GM12878 (cell line): Measurements from ENCODE around the gene GSTP1.

Experiments used
- ATF3 ChIP-seq: IDR thresholded peaks from 2 replicates; pipeline ENCODE4 v1.6.1; 2011; ENCODE audit warnings: low read depth, mild to moderate bottlenecking, low read length, moderate library complexity, borderline replicate concordance; ENCODE audit errors: extremely low read depth
- CEBPB ChIP-seq, 2 experiments: fragments of 150-350 bp in 1 of 2; IDR thresholded peaks; 2 replicates each; pipeline ENCODE4 v1.6.1; 2012 to 2014; ENCODE audit warnings: low read depth in 2 of 2, low read length in 2 of 2, borderline replicate concordance in 1 of 2, inconsistent platforms in 1 of 2
- CREB1 ChIP-seq: IDR thresholded peaks from 2 replicates; pipeline ENCODE4 v1.6.1; 2012; ENCODE audit warnings: low read depth, mild to moderate bottlenecking, inconsistent platforms
- CTCF ChIP-seq, 3 experiments: IDR thresholded peaks in 2 of 3; conservative IDR thresholded peaks in 1 of 3; 2 replicates each; pipeline ENCODE4 v1.5.1; 2011; ENCODE audit warnings: low read depth in 3 of 3, low read length in 3 of 3, mild to moderate bottlenecking in 3 of 3, control low read depth in 2 of 3, moderate library complexity in 2 of 3, inconsistent platforms in 1 of 3, mixed read lengths in 1 of 3; ENCODE audit not compliant: control insufficient read depth in 2 of 3, insufficient read depth in 1 of 3; ENCODE audit errors: extremely low read depth in 1 of 3
- CUX1 ChIP-seq: IDR thresholded peaks from 2 replicates; pipeline ENCODE4 v1.6.1; 2012; ENCODE audit warnings: improper control_type of control experiment, low read depth, low read length; ENCODE audit not compliant: insufficient replicate concordance
- E2F4 ChIP-seq: IDR thresholded peaks from 2 replicates; pipeline ENCODE4 v1.6.1; 2012; ENCODE audit warnings: low read depth, low read length, improper control_type of control experiment
- EP300 ChIP-seq, 2 experiments: fragments of 150-350 bp in 1 of 2; IDR thresholded peaks; 2 replicates each; pipeline ENCODE4 v1.6.1; 2011 to 2012; ENCODE audit warnings: low read depth in 2 of 2, low read length in 2 of 2, borderline replicate concordance in 1 of 2, improper control_type of control experiment in 1 of 2, inconsistent platforms in 1 of 2; ENCODE audit not compliant: control insufficient read depth in 1 of 2
- FOS ChIP-seq: IDR thresholded peaks from 3 replicates; pipeline ENCODE4 v1.6.1; 2011; ENCODE audit warnings: borderline replicate concordance; ENCODE audit not compliant: insufficient read length; ENCODE audit errors: extremely low read depth
- MXI1 ChIP-seq: fragments of 150-350 bp; IDR thresholded peaks from 2 replicates; pipeline ENCODE4 v1.6.1; 2011; ENCODE audit warnings: low read depth, mild to moderate bottlenecking, inconsistent platforms, low read length, improper control_type of control experiment
- MYC ChIP-seq: IDR thresholded peaks from 2 replicates; pipeline ENCODE4 v1.6.1; 2011; ENCODE audit warnings: mild to moderate bottlenecking, low read length, moderate library complexity, inconsistent platforms; ENCODE audit not compliant: insufficient read depth, insufficient replicate concordance, insufficient read length, severe bottlenecking
- NFXL1 ChIP-seq: fragments of 450-650 bp; IDR thresholded peaks from 2 replicates; pipeline ENCODE4 v1.6.1; 2017; ENCODE audit warnings: antibody characterized with exemption, mild to moderate bottlenecking, borderline replicate concordance
- PAX8 ChIP-seq: fragments of 450-650 bp; IDR thresholded peaks from 2 replicates; pipeline ENCODE4 v1.6.1; 2017; ENCODE audit warnings: mild to moderate bottlenecking, moderate library complexity
- RFX5 ChIP-seq: IDR thresholded peaks from 2 replicates; pipeline ENCODE4 v1.6.1; 2011; ENCODE audit warnings: low read depth, low read length, improper control_type of control experiment
- ZNF622 ChIP-seq: fragments of 450-650 bp; IDR thresholded peaks from 2 replicates; pipeline ENCODE4 v1.6.1; 2017; ENCODE audit warnings: mild to moderate bottlenecking, inconsistent platforms

GRCh38 chr11:67627812-67628624, 44.4 kb downstream of the GSTP1 start:
- TF ChIP-seq MYC (no peak), CREB1 (no peak), CUX1 (no peak), NFXL1 (no peak), CTCF (IDR thresholded peaks at IDR 0.05 in 2 of 3, conservative IDR thresholded peaks at IDR 0.05 in 1 of 3; ENCODE audit: control insufficient read depth in 2 of 3, extremely low read depth in 1 of 3, insufficient read depth in 1 of 3, low read depth in 3 of 3, low read length in 3 of 3) (no peak), RFX5 (no peak), PAX8 (no peak), MXI1 (no peak), ATF3 (no peak), ZNF622 (no peak), EP300 (IDR thresholded peaks at IDR 0.05; ENCODE audit: borderline replicate concordance in 1 of 2, control insufficient read depth in 1 of 2, low read depth in 2 of 2, low read length in 2 of 2) (no peak), FOS (no peak), E2F4 (no peak), CEBPB (IDR thresholded peaks at IDR 0.05; ENCODE audit: borderline replicate concordance in 1 of 2, low read depth in 2 of 2, low read length in 2 of 2) (no peak)
